ENCODE data around the gene LRRC43. TPM values are rescaled to one million over a fixed set of nuclear protein-coding genes. Genes with fewer than 3 reads are reported as not detected.
"Not testable (repeated sequence)": the region's sequence is repeated elsewhere in the genome, so short reads cannot be mapped to it uniquely, and the experiment has no call there.

The LRRC43 gene
- total RNA-seq, 1 donor from 2014 or later, result not detected

GRCh38 chr12:122199484-122200355 lies 16.8 kb downstream of the LRRC43 start:
- Mint-ChIP-seq H3K27ac (no peak overlapping the region), H3K27me3 (peaks cover 27% of the 10 kb centered on the region), H3K36me3 (ENCODE audit: low read depth) (no peaks in the 10 kb centered on the region), H3K4me3 (no peak overlapping the region), H3K9me3 (peaks cover 7% of the 10 kb centered on the region), H3K4me1 (peaks cover 6% of the 10 kb centered on the region)
- no peak for TF ChIP-seq CTCF (IDR thresholded peaks at IDR 0.05)
- DNase-seq (no peak), ATAC-seq (ENCODE audit: low read depth) (no peak)
- intact Hi-C loops (cut with micrococcal nuclease), result no loop called here
- CTCF ChIA-PET, result no interaction called here
- POLR2A ChIA-PET, result no interaction called here

DNA sequence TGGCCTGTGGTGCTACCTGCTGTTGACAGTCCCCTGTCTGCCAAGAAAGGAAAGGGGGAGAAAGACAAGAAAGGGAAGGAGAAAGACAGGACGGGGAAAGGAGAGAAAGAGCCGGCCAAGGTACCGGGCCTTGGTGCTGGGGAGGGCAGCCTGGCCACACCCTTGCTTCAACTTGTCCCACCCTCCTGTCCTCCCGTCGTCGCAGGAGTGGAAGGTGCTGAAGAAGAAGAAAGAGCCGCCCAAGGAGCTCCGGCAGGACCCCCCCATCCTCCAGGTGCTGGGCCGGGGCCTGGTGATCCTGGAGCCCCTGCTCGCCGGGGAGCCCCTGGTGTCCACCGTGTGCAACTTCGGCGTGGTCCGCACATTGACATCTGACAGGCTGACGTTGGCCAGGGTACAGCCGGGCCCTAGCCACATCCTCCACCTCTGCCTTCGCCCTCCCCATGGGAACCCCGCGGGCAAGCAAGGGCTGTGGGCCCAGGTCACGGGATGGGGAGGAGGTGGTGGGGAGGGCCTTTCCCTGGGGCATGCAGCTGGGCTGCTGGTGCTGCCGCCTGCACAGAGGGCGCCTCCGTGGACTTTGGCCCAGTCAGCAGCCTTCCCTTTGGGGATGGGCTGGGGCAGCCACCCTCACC lies 17.7 kb downstream of the LRRC43 start:
- Mint-ChIP-seq H3K4me1 (peaks cover 7% of the 10 kb centered on the region), H3K27ac (no peak overlapping the region), H3K36me3 (ENCODE audit: low read depth) (no peaks in the 10 kb centered on the region), H3K9me3 (peaks cover 1% of the 10 kb centered on the region), H3K4me3 (no peak overlapping the region), H3K27me3 (peaks cover 31% of the 10 kb centered on the region)
- POLR2A ChIA-PET, result no interaction called here
- DNase-seq (no peak), ATAC-seq (ENCODE audit: low read depth) (no peak)
- CTCF ChIA-PET, result no interaction called here
- no peak for TF ChIP-seq CTCF (IDR thresholded peaks at IDR 0.05)
- intact Hi-C loops (cut with micrococcal nuclease), result no loop called here

DNA sequence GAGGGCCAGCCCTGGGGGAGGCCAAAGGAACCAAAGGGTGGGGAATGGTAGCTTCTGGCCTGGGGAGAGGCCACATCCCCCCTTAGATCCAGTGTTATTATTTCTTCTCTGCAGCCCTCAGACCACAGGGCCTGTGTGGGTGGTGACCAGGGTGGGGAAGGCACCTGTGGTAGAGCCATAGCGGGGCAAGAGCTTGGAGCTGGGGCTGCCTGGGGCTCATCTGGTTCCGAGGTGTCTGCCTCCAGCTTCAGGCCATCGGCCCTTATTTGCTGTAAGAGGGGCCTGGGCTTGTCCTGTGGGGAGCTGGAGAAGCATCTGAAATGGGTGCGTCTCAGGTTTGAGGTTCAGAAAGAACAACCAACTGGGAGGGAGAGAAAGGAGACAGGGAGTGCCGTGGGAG lies 18.5 kb downstream of the LRRC43 start:
- intact Hi-C loops (cut with micrococcal nuclease), result no loop called here
- Mint-ChIP-seq H3K27me3 (peaks cover 31% of the 10 kb centered on the region), H3K36me3 (ENCODE audit: low read depth) (no peaks in the 10 kb centered on the region), H3K27ac (no peak overlapping the region), H3K9me3 (no peaks in the 10 kb centered on the region), H3K4me3 (no peak overlapping the region), H3K4me1 (peaks cover 7% of the 10 kb centered on the region)
- ATAC-seq (ENCODE audit: low read depth) (no peak), DNase-seq (no peak)
- CTCF ChIA-PET, result no interaction called here
- TF ChIP-seq CTCF (IDR thresholded peaks at IDR 0.05), result no peak
- POLR2A ChIA-PET, result no interaction called here

- ChIA-PET POLR2A (no interaction called here), CTCF (no interaction called here)
- DNase-seq (no peak), ATAC-seq (ENCODE audit: low read depth) (no peak)
- Mint-ChIP-seq H3K9me3 (no peaks in the 10 kb centered on the region), H3K4me3 (no peak overlapping the region), H3K27ac (no peak overlapping the region), H3K36me3 (ENCODE audit: low read depth) (peaks cover 2% of the 10 kb centered on the region), H3K27me3 (peaks cover 29% of the 10 kb centered on the region), H3K4me1 (peaks cover 7% of the 10 kb centered on the region)
- intact Hi-C loops (cut with micrococcal nuclease), result loop anchor here (2.0 kb wide), 1 partner anchor 17 kb away; no protein-coding TSS in a partner anchor
- TF ChIP-seq CTCF (IDR thresholded peaks at IDR 0.05), result no peak
Measured at GRCh38 chr12:122202017-122202416, 19.1 kb downstream of the LRRC43 start.

GRCh38 chr12:122202811-122203210 lies 19.9 kb downstream of the LRRC43 start:
- H3K27me3 Mint-ChIP-seq, result peaks cover 24% of the 10 kb centered on the region
- H3K4me3 Mint-ChIP-seq, result peak overlapping the region; percentile 80
- ChIA-PET CTCF (interaction anchor here (0.6 to 1.0 kb wide), 2 partner anchors 17 to 358 kb away, joined by 3 to 4 read pairs; no protein-coding TSS in a partner anchor), POLR2A (interaction anchor here (0.6 to 1.2 kb wide), 2 partner anchors 23 to 614 kb away, joined by 3 to 5 read pairs; no protein-coding TSS in a partner anchor)
- H3K4me1 Mint-ChIP-seq; H3K36me3 Mint-ChIP-seq (ENCODE audit: low read depth); H3K9me3 Mint-ChIP-seq; ATAC-seq (ENCODE audit: low read depth); H3K27ac Mint-ChIP-seq; DNase-seq: not testable (repeated sequence)
- intact Hi-C loops (cut with micrococcal nuclease), result loop anchor here (2.0 kb wide), 1 partner anchor 18 kb away; no protein-coding TSS in a partner anchor
